COR-L47 (cell line): ENCODE results near the gene CEACAM4.
A peak's percentile ranks its signal among the peaks of the same experiment; 100 is the strongest.
"Not testable (repeated sequence)": the region's sequence is repeated elsewhere in the genome, so short reads cannot be mapped to it uniquely, and the experiment has no call there.

ENCODE experiments used
- DNase-seq: peaks from one replicate; lab custom pipeline; 2025; lab: John Stamatoyannopoulos, UW

CEACAM4 gene

DNA sequence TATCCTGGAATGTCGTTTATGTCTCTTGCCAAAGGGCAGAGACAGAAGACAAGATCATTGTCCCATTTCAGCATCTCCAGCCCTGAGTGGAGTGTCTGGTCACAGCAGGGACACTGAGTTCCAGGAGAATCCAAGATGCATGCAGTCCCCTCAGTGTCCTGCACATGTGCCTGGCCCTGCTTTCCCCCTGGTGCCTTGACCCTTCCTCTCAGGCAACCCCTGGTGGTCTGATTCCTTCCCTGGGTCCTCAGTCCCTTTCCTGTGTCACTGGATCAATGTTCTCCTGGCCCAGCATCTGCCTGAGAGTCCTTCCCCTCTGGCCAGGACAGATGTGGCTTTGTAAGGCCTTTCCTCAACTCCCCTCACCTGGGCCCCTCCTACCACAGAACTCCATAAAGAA lies 41.9 kb downstream of the CEACAM4 start:
- DNase-seq, result no peak

DNA sequence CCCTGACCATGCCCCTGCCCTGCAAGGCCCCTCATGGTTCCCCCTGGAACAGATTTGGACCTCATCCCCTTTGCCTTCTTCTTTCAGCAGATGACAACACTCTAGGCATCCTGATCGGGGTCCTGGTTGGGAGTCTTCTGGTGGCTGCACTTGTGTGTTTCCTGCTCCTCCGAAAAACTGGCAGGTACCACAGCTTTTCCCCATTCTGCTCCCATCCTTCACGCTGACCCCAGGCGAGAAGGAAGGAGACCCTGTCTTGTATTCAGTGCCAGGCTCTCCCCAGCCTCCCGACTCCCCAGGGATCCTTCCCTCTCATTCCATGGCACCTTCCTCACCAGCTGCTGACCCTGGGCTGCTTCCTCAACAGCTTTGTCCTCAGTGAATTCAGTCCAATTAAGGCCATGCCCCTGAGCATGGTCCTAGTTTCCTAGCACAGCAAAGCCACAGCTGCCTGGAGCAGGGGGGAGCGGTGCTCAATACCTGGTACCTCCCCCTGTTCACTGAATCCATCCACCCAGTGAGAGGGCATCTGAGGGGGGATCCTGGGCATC lies 42.5 kb downstream of the CEACAM4 start:
- DNase-seq, result no peak

DNA sequence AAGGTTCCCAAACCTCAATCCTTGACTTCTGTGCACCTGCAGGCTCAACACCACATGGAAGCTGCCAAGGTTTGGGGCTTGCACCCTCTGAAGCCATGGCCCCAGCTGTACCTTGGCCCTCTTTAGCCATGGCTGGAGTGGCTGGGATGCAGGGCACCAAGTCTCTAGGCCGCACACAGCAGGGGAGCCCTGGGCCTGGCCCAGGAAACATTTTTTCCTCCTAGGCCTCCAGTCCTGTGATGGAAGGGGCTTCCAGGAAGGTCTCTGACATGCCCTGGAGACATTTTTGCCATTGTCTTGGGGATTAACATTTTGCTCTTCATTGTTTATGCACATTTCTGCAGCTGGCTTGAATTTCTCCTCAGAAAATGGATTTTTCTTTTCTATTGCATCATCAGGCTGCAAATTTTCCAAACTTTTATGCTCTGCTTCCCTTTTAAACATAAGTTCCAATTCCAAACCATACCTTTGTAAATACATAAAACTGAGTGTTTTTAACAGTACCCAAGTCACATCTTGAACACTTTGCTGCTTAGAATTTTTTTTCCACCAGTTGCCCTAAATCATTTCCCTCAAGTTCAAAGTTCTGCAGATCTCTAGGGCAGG lies 44.2 kb downstream of the CEACAM4 start:
- not testable (repeated sequence) for DNase-seq

DNA sequence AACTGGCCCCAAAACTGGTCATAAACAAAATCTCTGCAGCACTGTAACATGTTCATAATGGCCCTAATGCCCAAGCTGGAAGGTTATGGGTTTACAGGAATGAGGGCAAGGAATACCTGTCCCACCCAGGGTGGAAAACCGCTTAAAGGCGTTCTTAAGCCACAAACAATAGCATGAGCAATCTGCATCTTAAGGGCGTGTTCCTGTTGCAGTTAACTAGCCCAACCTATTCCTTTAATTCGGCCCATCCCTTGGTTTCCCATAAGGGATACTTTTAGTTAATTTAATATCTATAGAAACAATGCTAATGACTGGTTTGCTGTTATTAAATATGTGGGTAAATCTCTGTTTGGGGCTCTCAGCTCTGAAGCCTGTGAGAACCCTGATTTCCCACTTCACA lies 45.8 kb downstream of the CEACAM4 start:
- DNase-seq, result not testable (repeated sequence)

DNA sequence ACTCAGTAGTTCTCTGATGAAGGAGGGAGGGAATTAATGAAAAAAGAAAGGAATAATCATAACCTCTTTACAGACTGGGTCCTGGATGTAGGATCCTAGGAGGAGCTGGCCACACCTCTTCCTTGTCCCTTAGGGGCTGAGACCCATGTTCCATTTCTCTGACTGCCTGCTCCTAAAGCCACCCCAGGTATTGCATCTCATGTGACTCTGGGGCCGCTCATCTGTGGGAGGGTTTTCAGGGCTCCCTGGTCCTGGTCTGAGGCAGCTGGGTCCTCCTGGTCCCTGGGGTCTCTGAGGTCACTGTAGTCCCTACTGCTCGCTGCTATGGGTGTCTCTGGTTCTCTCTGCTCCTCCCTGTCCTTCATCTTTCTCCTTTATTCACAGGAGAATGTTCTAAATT lies 48.0 kb downstream of the CEACAM4 start:
- no peak for DNase-seq

DNA sequence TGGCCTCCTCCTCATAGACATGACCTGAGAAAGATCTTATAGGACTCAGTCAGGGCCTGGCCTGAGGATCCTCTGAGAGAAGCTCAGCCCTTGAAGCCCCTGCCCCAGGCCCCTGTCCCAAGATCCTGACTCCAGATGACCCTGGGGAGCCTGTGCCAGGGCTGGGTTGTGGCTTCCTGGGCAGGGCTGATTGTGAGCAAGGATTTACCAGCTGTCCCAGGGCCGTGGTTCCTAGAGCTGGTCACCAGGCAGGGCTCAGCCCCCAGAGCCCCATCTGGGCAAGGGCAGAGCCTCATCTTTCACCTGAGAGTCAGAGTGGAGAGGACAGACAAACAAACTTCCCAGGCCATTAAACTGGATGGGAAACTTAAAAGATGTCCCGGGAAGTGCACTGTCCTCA lies 49.0 kb downstream of the CEACAM4 start:
- no peak for DNase-seq

DNA sequence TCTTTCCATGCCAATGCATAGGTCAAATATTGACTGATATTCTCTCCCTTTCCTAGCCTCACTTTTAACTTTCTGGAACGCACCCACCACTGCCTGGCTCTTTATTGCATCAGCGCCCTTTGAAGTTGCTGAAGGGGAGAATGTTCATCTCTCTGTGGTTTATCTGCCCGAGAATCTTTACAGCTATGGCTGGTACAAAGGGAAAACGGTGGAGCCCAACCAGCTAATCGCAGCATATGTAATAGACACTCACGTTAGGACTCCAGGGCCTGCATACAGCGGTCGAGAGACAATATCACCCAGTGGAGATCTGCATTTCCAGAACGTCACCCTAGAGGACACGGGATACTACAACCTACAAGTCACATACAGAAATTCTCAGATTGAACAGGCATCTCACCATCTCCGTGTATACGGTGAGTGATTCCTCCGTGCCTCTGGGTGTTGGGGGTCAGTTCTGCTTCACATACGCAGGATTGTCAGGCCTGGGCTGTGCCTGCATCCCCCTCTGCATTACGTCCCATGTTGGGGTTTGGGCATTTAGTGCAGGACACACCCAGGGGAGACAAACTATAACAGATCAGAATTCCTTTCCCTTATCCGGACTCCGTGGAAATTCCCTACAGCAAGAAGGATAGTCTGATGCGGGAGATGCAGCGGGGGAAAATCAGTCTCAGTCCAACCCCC lies 49.6 kb downstream of the CEACAM4 start:
- no peak for DNase-seq

DNA sequence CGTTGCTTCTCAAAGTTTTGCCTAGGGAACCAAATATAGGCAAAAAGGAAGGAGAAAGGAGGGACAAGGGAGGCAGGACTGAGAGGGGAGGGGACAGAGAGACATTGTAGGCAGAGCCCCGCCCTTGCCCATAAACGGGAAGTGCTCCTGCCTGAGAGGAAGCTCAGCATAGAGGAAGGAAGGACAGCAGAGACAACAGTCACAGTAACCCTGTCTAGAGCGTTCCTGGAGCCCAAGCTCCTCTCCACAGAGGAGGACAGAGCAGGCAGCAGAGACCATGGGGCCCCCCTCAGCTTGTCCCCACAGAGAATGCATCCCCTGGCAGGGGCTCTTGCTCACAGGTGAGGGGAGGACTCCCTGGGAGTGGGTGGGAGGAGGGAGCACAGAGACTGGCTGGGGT lies 50.9 kb downstream of the CEACAM4 start, which contains the start of gene CEACAM21:
Gene CEACAM21 (plus strand): TSS at position 169 of the 400 bp plus-strand sequence. CDS start 109 bp downstream, at position 278.
- DNase-seq, result no peak

DNA sequence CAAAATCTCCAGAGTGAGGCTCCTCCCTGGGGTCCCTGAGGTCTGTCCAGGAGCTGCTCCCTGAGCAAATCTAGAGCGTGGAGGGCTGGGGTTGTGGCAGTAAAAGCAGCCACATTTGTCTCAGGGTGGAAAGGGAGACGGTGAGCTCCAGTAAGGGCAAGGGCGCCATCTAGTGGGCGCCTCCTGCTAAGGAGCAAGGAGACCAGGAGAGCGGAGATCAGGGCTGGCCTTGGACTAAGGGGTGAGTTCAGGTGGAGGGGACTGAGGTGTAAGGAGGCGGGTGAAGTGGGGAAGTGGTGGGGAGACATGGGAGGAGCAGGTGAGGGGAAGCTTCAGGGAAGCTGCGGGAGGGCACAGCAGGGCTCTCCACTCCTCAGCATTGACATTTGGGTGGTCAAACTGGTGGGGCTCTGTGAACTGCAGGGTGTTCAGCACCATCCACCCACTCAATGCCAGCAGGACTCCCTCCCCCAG lies 56.2 kb downstream of the CEACAM4 start:
- DNase-seq, result peak; percentile 76

DNA sequence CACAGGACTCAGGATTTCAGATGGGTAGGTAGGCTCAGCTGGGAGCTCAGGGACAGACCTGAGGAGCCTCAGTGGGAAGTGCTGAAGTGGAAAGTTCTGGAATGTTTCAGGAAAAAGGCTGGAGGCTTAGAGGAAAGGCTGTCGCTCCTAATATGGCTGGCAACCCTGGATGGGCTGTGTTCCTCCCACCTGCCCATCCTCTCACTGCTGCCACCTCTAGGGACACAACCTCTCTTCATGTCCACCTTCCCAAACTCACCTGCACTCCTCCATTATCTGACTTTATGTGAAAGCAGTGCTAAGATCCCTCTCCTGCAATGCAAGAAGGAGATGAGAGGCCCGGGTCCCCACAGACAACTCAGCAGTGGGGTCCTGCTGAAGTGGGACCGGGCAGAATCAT lies 56.7 kb downstream of the CEACAM4 start:
- no peak for DNase-seq

DNA sequence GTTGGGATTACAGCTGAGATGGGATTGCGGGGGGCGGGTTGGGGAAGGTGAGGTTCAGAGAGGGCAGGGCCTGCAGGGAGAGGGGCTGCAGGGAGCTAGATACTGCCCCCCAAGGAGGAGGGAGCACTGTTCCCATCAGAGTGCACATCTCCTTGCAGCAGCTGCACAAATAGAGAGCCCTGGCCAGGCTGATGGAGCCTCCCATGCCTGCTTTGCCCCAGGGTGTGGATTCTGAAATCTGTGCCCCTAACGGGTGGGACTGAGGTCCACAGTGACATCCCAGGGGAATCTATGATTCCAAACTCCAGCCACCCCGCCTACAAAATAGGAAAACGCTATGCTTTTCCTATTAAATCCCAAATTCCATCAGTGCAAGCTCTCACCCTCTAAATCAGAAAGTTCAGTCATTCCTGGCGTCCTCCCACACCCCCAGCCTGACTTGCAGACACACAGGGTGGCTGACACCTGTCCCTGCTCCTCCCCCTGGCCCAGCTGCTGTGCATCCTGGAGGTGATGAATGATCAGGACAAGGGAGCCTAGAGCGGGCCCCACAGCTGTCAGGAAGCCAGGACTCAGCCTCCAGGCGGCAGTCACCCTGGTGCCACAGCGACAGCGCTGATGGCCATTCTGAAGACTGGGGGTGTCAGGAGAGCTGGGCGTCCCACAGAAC lies 57.3 kb downstream of the CEACAM4 start:
- no peak for DNase-seq
